Chondrocyte (in vitro differentiated cells): ENCODE results near the gene GALNTL6. TPM values are rescaled to one million over a fixed set of nuclear protein-coding genes. Genes with fewer than 3 reads are reported as not detected.
"Not testable (repeated sequence)": the region's sequence is repeated elsewhere in the genome, so short reads cannot be mapped to it uniquely, and the experiment has no call there.

ENCODE experiments used
- DNase-seq: peaks from one replicate; pipeline ENCODE4 v3.0.0; 2021; ENCODE audit warnings: mixed read lengths, low spot score
- H3K27ac Mint-ChIP-seq: one replicate; pipeline ENCODE4 v1.8.0; 2021; ENCODE audit warnings: mild to moderate bottlenecking, moderate library complexity, mixed read lengths; ENCODE audit not compliant: unreplicated experiment
- H3K27me3 Mint-ChIP-seq: 2 replicates; pipeline ENCODE4 v1.8.0; 2021; ENCODE audit warnings: low read depth, mixed read lengths
- H3K36me3 Mint-ChIP-seq: 2 replicates; pipeline ENCODE4 v1.8.0; 2021; ENCODE audit warnings: low read depth, mixed read lengths
- H3K4me1 Mint-ChIP-seq: 2 replicates; pipeline ENCODE4 v1.8.0; 2021; ENCODE audit warnings: low read depth, mild to moderate bottlenecking, mixed read lengths
- H3K4me3 Mint-ChIP-seq: one replicate; pipeline ENCODE4 v1.8.0; 2021; ENCODE audit warnings: mild to moderate bottlenecking, moderate library complexity, mixed read lengths; ENCODE audit not compliant: unreplicated experiment
- H3K9me3 Mint-ChIP-seq: 2 replicates; pipeline ENCODE4 v1.8.0; 2021; ENCODE audit warnings: low read depth, mixed read lengths
- total RNA-seq: library from RNA; stranded (reverse); gene quantifications from 3 replicates; pipeline ENCODE4 v1.2.1, GENCODE V29; 2021
- TF ChIP-seq, protein P1 (sequence below): fragments of 200-600 bp; sonication (generic); IDR thresholded peaks from 2 replicates; pipeline ENCODE4 v1.5.0; 2021; ENCODE audit warnings: antibody characterized with exemption, mild to moderate bottlenecking, moderate library complexity

Gene GALNTL6
- total RNA-seq, 1 donor from 2014 or later: not detected

GRCh38 chr4:172897046-172897445 is 1083.8 kb downstream of the GALNTL6 start:
- H3K9me3 Mint-ChIP-seq: peaks cover 26% of the 10 kb centered on the region
- no peaks in the 10 kb centered on the region for H3K27me3 Mint-ChIP-seq
- no peak overlapping the region for H3K27ac Mint-ChIP-seq
- H3K4me3 Mint-ChIP-seq: no peak overlapping the region
- TF ChIP-seq, protein P1, sequence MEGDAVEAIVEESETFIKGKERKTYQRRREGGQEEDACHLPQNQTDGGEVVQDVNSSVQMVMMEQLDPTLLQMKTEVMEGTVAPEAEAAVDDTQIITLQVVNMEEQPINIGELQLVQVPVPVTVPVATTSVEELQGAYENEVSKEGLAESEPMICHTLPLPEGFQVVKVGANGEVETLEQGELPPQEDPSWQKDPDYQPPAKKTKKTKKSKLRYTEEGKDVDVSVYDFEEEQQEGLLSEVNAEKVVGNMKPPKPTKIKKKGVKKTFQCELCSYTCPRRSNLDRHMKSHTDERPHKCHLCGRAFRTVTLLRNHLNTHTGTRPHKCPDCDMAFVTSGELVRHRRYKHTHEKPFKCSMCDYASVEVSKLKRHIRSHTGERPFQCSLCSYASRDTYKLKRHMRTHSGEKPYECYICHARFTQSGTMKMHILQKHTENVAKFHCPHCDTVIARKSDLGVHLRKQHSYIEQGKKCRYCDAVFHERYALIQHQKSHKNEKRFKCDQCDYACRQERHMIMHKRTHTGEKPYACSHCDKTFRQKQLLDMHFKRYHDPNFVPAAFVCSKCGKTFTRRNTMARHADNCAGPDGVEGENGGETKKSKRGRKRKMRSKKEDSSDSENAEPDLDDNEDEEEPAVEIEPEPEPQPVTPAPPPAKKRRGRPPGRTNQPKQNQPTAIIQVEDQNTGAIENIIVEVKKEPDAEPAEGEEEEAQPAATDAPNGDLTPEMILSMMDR: no peak
- H3K36me3 Mint-ChIP-seq: peaks cover 3% of the 10 kb centered on the region
- no peaks in the 10 kb centered on the region for H3K4me1 Mint-ChIP-seq
- DNase-seq: no peak

- no peak for DNase-seq
- Mint-ChIP-seq H3K36me3 (peaks cover 3% of the 10 kb centered on the region), H3K27me3 (no peaks in the 10 kb centered on the region), H3K9me3 (peaks cover 26% of the 10 kb centered on the region), H3K27ac (no peak overlapping the region), H3K4me3 (no peak overlapping the region), H3K4me1 (no peaks in the 10 kb centered on the region)
- TF ChIP-seq, protein P1: no peak
Observed at GRCh38 chr4:172898715-172899114, 1085.5 kb downstream of the GALNTL6 start.

DNA sequence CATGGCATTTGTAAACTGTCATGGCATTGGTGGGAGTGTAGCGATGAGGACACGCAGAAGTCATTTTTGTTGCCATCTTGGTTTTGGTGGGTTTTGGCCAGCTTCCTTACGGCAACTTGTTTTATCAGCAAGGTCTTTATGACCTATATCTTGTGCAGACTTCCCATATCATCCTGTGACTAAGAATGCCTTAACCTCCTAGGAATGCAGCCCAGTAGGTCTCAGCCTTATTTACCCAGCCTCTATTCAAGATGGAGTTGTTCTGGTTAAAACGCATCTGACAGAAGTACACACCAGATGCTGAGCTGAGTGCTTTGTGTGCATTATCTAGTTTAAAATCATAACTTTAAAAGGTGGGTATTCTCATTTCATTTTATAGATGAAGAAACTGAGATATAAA is 1086.7 kb downstream of the GALNTL6 start:
- no peaks in the 10 kb centered on the region for H3K27me3 Mint-ChIP-seq
- TF ChIP-seq, protein P1: no peak
- peaks cover 15% of the 10 kb centered on the region for H3K9me3 Mint-ChIP-seq
- no peaks in the 10 kb centered on the region for H3K4me1 Mint-ChIP-seq
- H3K27ac Mint-ChIP-seq: no peak overlapping the region
- H3K36me3 Mint-ChIP-seq: peaks cover 3% of the 10 kb centered on the region
- no peak for DNase-seq
- no peak overlapping the region for H3K4me3 Mint-ChIP-seq

DNA sequence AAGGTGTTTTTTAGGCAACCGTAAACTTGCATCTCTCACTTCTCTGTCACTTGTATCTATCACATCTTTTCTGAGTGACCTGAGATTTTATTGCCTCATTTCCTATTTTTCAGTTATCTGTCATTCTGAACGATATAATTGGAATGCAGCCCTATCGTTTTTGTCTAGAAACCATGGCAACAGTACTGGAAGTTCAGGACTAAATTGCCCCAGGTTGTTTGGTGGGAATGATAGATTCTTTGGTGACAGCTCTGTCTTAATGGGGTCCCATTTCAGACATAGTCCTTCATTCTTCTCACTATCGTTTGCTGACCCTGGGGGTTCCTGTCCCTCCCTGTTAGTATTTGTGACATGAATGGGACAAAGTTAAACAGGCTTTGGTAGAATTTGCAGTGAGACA is 1087.7 kb downstream of the GALNTL6 start:
- H3K4me3 Mint-ChIP-seq: no peak overlapping the region
- H3K27ac Mint-ChIP-seq: no peak overlapping the region
- H3K36me3 Mint-ChIP-seq: no peaks in the 10 kb centered on the region
- H3K9me3 Mint-ChIP-seq: peaks cover 6% of the 10 kb centered on the region
- no peak for DNase-seq
- no peaks in the 10 kb centered on the region for H3K4me1 Mint-ChIP-seq
- TF ChIP-seq, protein P1: no peak
- H3K27me3 Mint-ChIP-seq: peaks cover 3% of the 10 kb centered on the region

DNA sequence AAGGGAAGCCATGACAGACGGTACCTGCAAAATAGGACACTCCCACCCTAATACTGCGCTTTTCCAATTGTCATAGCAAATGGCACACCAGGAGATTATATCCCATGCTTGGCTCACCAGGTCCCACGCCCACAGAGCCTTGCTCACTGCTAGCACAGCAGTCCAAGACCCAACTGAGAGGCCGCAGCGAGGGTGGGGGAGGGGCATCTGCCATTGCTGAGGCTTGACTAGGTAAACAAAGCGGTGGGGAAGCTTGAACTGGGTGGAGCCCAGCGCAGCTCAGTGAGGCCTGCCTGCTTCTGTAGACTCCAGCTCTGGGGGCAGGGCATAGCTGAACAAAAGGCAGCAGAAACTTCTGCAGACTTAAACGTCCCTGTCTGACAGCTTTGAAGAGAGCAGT is 1099.3 kb downstream of the GALNTL6 start:
- not testable (repeated sequence) for DNase-seq, H3K36me3 Mint-ChIP-seq, H3K4me1 Mint-ChIP-seq, H3K27ac Mint-ChIP-seq, H3K4me3 Mint-ChIP-seq
- peaks cover 13% of the 10 kb centered on the region for H3K27me3 Mint-ChIP-seq
- H3K9me3 Mint-ChIP-seq: peaks cover 23% of the 10 kb centered on the region

DNA sequence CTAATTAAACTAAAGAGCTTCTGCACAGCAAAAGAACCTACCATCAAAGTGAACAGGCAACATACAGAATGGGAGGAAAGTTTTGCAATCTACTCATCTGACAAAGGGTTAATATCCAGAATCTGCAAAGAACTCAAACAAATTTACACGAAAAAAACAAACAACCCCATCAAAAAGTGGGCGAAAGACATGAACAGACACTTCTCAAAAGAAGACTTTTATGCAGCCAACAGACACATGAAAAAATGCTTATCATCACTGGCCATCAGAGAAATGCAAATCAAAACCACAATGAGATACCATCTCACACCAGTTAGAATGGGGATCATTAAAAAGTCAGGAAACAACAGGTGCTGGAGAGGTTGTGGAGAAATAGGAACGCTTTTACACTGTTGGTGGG is 1104.2 kb downstream of the GALNTL6 start:
- not testable (repeated sequence) for H3K4me3 Mint-ChIP-seq
- peaks cover 21% of the 10 kb centered on the region for H3K27me3 Mint-ChIP-seq

More for the DNA sequence above, 1104.2 kb downstream of the GALNTL6 start:
- DNase-seq, H3K27ac Mint-ChIP-seq, H3K36me3 Mint-ChIP-seq, H3K4me1 Mint-ChIP-seq: not testable (repeated sequence)
- H3K9me3 Mint-ChIP-seq: peaks cover 19% of the 10 kb centered on the region
